ENCODE data around the gene ADAM12. TPM values are rescaled to one million over a fixed set of nuclear protein-coding genes. Genes with fewer than 3 reads are reported as not detected.

Gene ADAM12
- total RNA-seq, 2 experiments from 2014 or later, result 0.36 to 0.97 TPM

- no peak overlapping the region for H3K27ac Mint-ChIP-seq
- POLR2A ChIA-PET, result no interaction called here
These were observed 271.1 kb downstream of the ADAM12 start for GRCh38 chr10:126117196-126117595.

GRCh38 chr10:126115886-126116285 is 272.4 kb downstream of the ADAM12 start:
- Mint-ChIP-seq H3K9me3 (no peaks in the 10 kb centered on the region), H3K27ac (no peak overlapping the region), H3K27me3 (peaks cover 2% of the 10 kb centered on the region), H3K4me1 (ENCODE audit: low read depth) (no peaks in the 10 kb centered on the region), H3K4me3 (no peak overlapping the region), H3K36me3 (no peaks in the 10 kb centered on the region)
- no peak for DNase-seq
- intact Hi-C loops (cut with micrococcal nuclease), result no loop called here
- POLR2A ChIA-PET, result no interaction called here
- CTCF ChIA-PET, result no interaction called here

More at GRCh38 chr10:126117196-126117595, 271.1 kb downstream of the ADAM12 start:
- no peaks in the 10 kb centered on the region for H3K4me1 Mint-ChIP-seq (ENCODE audit: low read depth)
- DNase-seq, result no peak
- no peak overlapping the region for H3K4me3 Mint-ChIP-seq
- no peaks in the 10 kb centered on the region for H3K36me3 Mint-ChIP-seq
- CTCF ChIA-PET, result no interaction called here
- H3K27me3 Mint-ChIP-seq, result no peaks in the 10 kb centered on the region
- intact Hi-C loops (cut with micrococcal nuclease), result no loop called here
- H3K9me3 Mint-ChIP-seq, result no peaks in the 10 kb centered on the region

GRCh38 chr10:126114884-126115555 is 273.3 kb downstream of the ADAM12 start:
- peaks cover 2% of the 10 kb centered on the region for H3K27me3 Mint-ChIP-seq
- POLR2A ChIA-PET, result no interaction called here
- CTCF ChIA-PET, result no interaction called here
- no peak for DNase-seq
- H3K4me1 Mint-ChIP-seq (ENCODE audit: low read depth), result no peaks in the 10 kb centered on the region
- no peak overlapping the region for H3K4me3 Mint-ChIP-seq
- intact Hi-C loops (cut with micrococcal nuclease), result no loop called here
- H3K27ac Mint-ChIP-seq, result no peak overlapping the region
- no peaks in the 10 kb centered on the region for H3K36me3 Mint-ChIP-seq
- no peaks in the 10 kb centered on the region for H3K9me3 Mint-ChIP-seq

- Mint-ChIP-seq H3K9me3 (no peaks in the 10 kb centered on the region), H3K4me3 (no peak overlapping the region), H3K27ac (no peak overlapping the region), H3K36me3 (no peaks in the 10 kb centered on the region), H3K4me1 (ENCODE audit: low read depth) (no peaks in the 10 kb centered on the region), H3K27me3 (peaks cover 2% of the 10 kb centered on the region)
- POLR2A ChIA-PET, result no interaction called here
- CTCF ChIA-PET, result interaction anchor here (1.5 kb wide), 1 partner anchor 13 kb away, joined by 4 read pairs; no protein-coding TSS in a partner anchor
- no peak for DNase-seq
- intact Hi-C loops (cut with micrococcal nuclease), result no loop called here
These were observed 276.8 kb downstream of the ADAM12 start for GRCh38 chr10:126111516-126111915.

- POLR2A ChIA-PET, result no interaction called here
- Mint-ChIP-seq H3K4me1 (ENCODE audit: low read depth) (no peaks in the 10 kb centered on the region), H3K36me3 (no peaks in the 10 kb centered on the region), H3K4me3 (no peak overlapping the region), H3K9me3 (no peaks in the 10 kb centered on the region), H3K27ac (no peak overlapping the region), H3K27me3 (peaks cover 2% of the 10 kb centered on the region)
- intact Hi-C loops (cut with micrococcal nuclease), result no loop called here
- CTCF ChIA-PET, result interaction anchor here (1.5 kb wide), 1 partner anchor 14 kb away, joined by 4 read pairs; no protein-coding TSS in a partner anchor
- no peak for DNase-seq
These were observed 277.6 kb downstream of the ADAM12 start for GRCh38 chr10:126110489-126111180.

- Mint-ChIP-seq H3K36me3 (no peaks in the 10 kb centered on the region), H3K4me1 (ENCODE audit: low read depth) (no peaks in the 10 kb centered on the region), H3K9me3 (no peaks in the 10 kb centered on the region), H3K4me3 (no peak overlapping the region), H3K27ac (no peak overlapping the region), H3K27me3 (peaks cover 2% of the 10 kb centered on the region)
- ChIA-PET CTCF (no interaction called here), POLR2A (no interaction called here)
- intact Hi-C loops (cut with micrococcal nuclease), result no loop called here
- no peak for DNase-seq
These were observed 278.4 kb downstream of the ADAM12 start for GRCh38 chr10:126109893-126110292.

GRCh38 chr10:126108693-126109092 is 279.6 kb downstream of the ADAM12 start:
- H3K27me3 Mint-ChIP-seq, result peaks cover 2% of the 10 kb centered on the region
- H3K36me3 Mint-ChIP-seq, result no peaks in the 10 kb centered on the region
- intact Hi-C loops (cut with micrococcal nuclease), result no loop called here
- no peak for DNase-seq
- no peak overlapping the region for H3K27ac Mint-ChIP-seq
- CTCF ChIA-PET, result no interaction called here
- H3K4me3 Mint-ChIP-seq, result no peak overlapping the region
- H3K4me1 Mint-ChIP-seq (ENCODE audit: low read depth), result no peaks in the 10 kb centered on the region
- no peaks in the 10 kb centered on the region for H3K9me3 Mint-ChIP-seq
- POLR2A ChIA-PET, result no interaction called here

GRCh38 chr10:126104767-126105166 is 283.5 kb downstream of the ADAM12 start:
- Mint-ChIP-seq H3K4me3 (no peak overlapping the region), H3K9me3 (no peaks in the 10 kb centered on the region), H3K27ac (no peak overlapping the region), H3K27me3 (no peaks in the 10 kb centered on the region), H3K36me3 (no peaks in the 10 kb centered on the region), H3K4me1 (ENCODE audit: low read depth) (no peaks in the 10 kb centered on the region)
- POLR2A ChIA-PET, result no interaction called here
- CTCF ChIA-PET, result no interaction called here
- DNase-seq, result no peak
- intact Hi-C loops (cut with micrococcal nuclease), result no loop called here

GRCh38 chr10:126102636-126103035 is 285.6 kb downstream of the ADAM12 start:
- CTCF ChIA-PET, result no interaction called here
- Mint-ChIP-seq H3K4me1 (ENCODE audit: low read depth) (no peaks in the 10 kb centered on the region), H3K9me3 (no peaks in the 10 kb centered on the region), H3K27ac (no peak overlapping the region), H3K4me3 (no peak overlapping the region), H3K27me3 (no peaks in the 10 kb centered on the region), H3K36me3 (no peaks in the 10 kb centered on the region)
- intact Hi-C loops (cut with micrococcal nuclease), result no loop called here
- POLR2A ChIA-PET, result no interaction called here
- no peak for DNase-seq

- POLR2A ChIA-PET, result no interaction called here
- H3K27me3 Mint-ChIP-seq, result no peaks in the 10 kb centered on the region
- no peak overlapping the region for H3K27ac Mint-ChIP-seq
- no peak for DNase-seq
- H3K4me1 Mint-ChIP-seq (ENCODE audit: low read depth), result no peaks in the 10 kb centered on the region
- intact Hi-C loops (cut with micrococcal nuclease), result no loop called here
- no peaks in the 10 kb centered on the region for H3K36me3 Mint-ChIP-seq
- H3K4me3 Mint-ChIP-seq, result no peak overlapping the region
- no peaks in the 10 kb centered on the region for H3K9me3 Mint-ChIP-seq
- CTCF ChIA-PET, result no interaction called here
These were observed 286.5 kb downstream of the ADAM12 start for GRCh38 chr10:126101736-126102135.

GRCh38 chr10:126101325-126101724 is 287.0 kb downstream of the ADAM12 start:
- Mint-ChIP-seq H3K27me3 (no peaks in the 10 kb centered on the region), H3K4me1 (ENCODE audit: low read depth) (no peaks in the 10 kb centered on the region), H3K4me3 (no peak overlapping the region), H3K27ac (no peak overlapping the region), H3K9me3 (no peaks in the 10 kb centered on the region), H3K36me3 (no peaks in the 10 kb centered on the region)
- DNase-seq, result no peak
- CTCF ChIA-PET, result no interaction called here
- intact Hi-C loops (cut with micrococcal nuclease), result no loop called here
- POLR2A ChIA-PET, result no interaction called here

- H3K27ac Mint-ChIP-seq, result no peak overlapping the region
- H3K27me3 Mint-ChIP-seq, result no peaks in the 10 kb centered on the region
- no peaks in the 10 kb centered on the region for H3K4me1 Mint-ChIP-seq (ENCODE audit: low read depth)
- ChIA-PET CTCF (no interaction called here), POLR2A (no interaction called here)
- intact Hi-C loops (cut with micrococcal nuclease), result no loop called here
- H3K4me3 Mint-ChIP-seq, result no peak overlapping the region
- DNase-seq, result no peak
- H3K36me3 Mint-ChIP-seq, result no peaks in the 10 kb centered on the region
- no peaks in the 10 kb centered on the region for H3K9me3 Mint-ChIP-seq
These were observed 288.9 kb downstream of the ADAM12 start for GRCh38 chr10:126099366-126099765.

GRCh38 chr10:126098226-126098581 is 290.1 kb downstream of the ADAM12 start:
- POLR2A ChIA-PET, result no interaction called here
- CTCF ChIA-PET, result interaction anchor here (0.8 kb wide), 1 partner anchor 116 kb away, joined by 3 read pairs; no protein-coding TSS in a partner anchor
- H3K4me1 Mint-ChIP-seq (ENCODE audit: low read depth), result no peaks in the 10 kb centered on the region

More at GRCh38 chr10:126098226-126098581, 290.1 kb downstream of the ADAM12 start:
- intact Hi-C loops (cut with micrococcal nuclease), result no loop called here
- no peak overlapping the region for H3K4me3 Mint-ChIP-seq
- H3K27me3 Mint-ChIP-seq, result no peaks in the 10 kb centered on the region
- no peak overlapping the region for H3K27ac Mint-ChIP-seq
- DNase-seq, result no peak
- no peaks in the 10 kb centered on the region for H3K36me3 Mint-ChIP-seq
- H3K9me3 Mint-ChIP-seq, result no peaks in the 10 kb centered on the region
